ENCODE results near the gene TNK1. TPM values are rescaled to one million over a fixed set of nuclear protein-coding genes. Genes with fewer than 3 reads are reported as not detected.

TNK1 gene
- polyA plus RNA-seq, 1 donor from 2014 or later = 0.83 TPM

- H3K36me3 ChIP-seq (ENCODE audit: insufficient read depth, low read length) = peaks cover 7% of the 10 kb centered on the region
- no peaks in the 10 kb centered on the region for H3K9me2 ChIP-seq (ENCODE audit: insufficient read depth, low read length)
- no peak overlapping the region for H2AFZ ChIP-seq (ENCODE audit: low read depth, low read length)
- no peaks in the 10 kb centered on the region for H3K9me3 ChIP-seq (ENCODE audit: low read length)
- TF ChIP-seq EZH2 (IDR thresholded peaks at IDR 0.05; ENCODE audit: borderline replicate concordance, insufficient read depth, low read length, poor library complexity, severe bottlenecking) (no peak), TAF1 (IDR thresholded peaks at IDR 0.05; ENCODE audit: low read depth) (no peak), POLR2AphosphoS5 (IDR thresholded peaks at IDR 0.05) (no peak), CTCF (IDR thresholded peaks at IDR 0.05; ENCODE audit: poor library complexity, severe bottlenecking) (no peak), MXI1 (conservative IDR thresholded peaks at IDR 0.05; ENCODE audit: poor library complexity, severe bottlenecking) (no peak)
- TF ChIP-seq, protein P1, sequence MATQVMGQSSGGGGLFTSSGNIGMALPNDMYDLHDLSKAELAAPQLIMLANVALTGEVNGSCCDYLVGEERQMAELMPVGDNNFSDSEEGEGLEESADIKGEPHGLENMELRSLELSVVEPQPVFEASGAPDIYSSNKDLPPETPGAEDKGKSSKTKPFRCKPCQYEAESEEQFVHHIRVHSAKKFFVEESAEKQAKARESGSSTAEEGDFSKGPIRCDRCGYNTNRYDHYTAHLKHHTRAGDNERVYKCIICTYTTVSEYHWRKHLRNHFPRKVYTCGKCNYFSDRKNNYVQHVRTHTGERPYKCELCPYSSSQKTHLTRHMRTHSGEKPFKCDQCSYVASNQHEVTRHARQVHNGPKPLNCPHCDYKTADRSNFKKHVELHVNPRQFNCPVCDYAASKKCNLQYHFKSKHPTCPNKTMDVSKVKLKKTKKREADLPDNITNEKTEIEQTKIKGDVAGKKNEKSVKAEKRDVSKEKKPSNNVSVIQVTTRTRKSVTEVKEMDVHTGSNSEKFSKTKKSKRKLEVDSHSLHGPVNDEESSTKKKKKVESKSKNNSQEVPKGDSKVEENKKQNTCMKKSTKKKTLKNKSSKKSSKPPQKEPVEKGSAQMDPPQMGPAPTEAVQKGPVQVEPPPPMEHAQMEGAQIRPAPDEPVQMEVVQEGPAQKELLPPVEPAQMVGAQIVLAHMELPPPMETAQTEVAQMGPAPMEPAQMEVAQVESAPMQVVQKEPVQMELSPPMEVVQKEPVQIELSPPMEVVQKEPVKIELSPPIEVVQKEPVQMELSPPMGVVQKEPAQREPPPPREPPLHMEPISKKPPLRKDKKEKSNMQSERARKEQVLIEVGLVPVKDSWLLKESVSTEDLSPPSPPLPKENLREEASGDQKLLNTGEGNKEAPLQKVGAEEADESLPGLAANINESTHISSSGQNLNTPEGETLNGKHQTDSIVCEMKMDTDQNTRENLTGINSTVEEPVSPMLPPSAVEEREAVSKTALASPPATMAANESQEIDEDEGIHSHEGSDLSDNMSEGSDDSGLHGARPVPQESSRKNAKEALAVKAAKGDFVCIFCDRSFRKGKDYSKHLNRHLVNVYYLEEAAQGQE (IDR thresholded peaks at IDR 0.05; ENCODE audit: borderline replicate concordance) = no peak
- no peaks in the 10 kb centered on the region for H3K27me3 ChIP-seq (ENCODE audit: insufficient read depth, low read depth, low read length)
- H3K4me3 ChIP-seq (ENCODE audit: low read length) = no peak overlapping the region
- H3K79me2 ChIP-seq (replicated peaks; ENCODE audit: insufficient read depth, low read length) = no peaks in the 10 kb centered on the region
- no peak overlapping the region for H3K27ac ChIP-seq (ENCODE audit: low read length)
- no peaks in the 10 kb centered on the region for H4K20me1 ChIP-seq (ENCODE audit: insufficient read depth)
- H3K9ac ChIP-seq (ENCODE audit: low read length) = no peak overlapping the region
- no peaks in the 10 kb centered on the region for H3F3A ChIP-seq (ENCODE audit: insufficient read depth, low read length, poor library complexity, severe bottlenecking)
- no peak overlapping the region for H3K4me2 ChIP-seq (ENCODE audit: low read length)
Measured at GRCh38 chr17:7391307-7391706, 10.4 kb downstream of the TNK1 start.

- H2AFZ ChIP-seq (ENCODE audit: low read depth, low read length) = no peak overlapping the region
- H3K4me3 ChIP-seq (ENCODE audit: low read length) = peak overlapping the region; percentile 93
- peaks cover 7% of the 10 kb centered on the region for H3K36me3 ChIP-seq (ENCODE audit: insufficient read depth, low read length)
- H3K9me3 ChIP-seq (ENCODE audit: low read length) = no peaks in the 10 kb centered on the region
- H3K9me2 ChIP-seq (ENCODE audit: insufficient read depth, low read length) = no peaks in the 10 kb centered on the region
- peak overlapping the region; percentile 93 for H3K9ac ChIP-seq (ENCODE audit: low read length)
- no peaks in the 10 kb centered on the region for H3K27me3 ChIP-seq (ENCODE audit: insufficient read depth, low read depth, low read length)
- peak overlapping the region; percentile 58 for H3K27ac ChIP-seq (ENCODE audit: low read length)
- no peak for TF ChIP-seq RAD21 (conservative IDR thresholded peaks at IDR 0.05)
- no peak for TF ChIP-seq EP300 (conservative IDR thresholded peaks at IDR 0.05; ENCODE audit: poor library complexity, severe bottlenecking)
- TF ChIP-seq CTCF (IDR thresholded peaks at IDR 0.05; ENCODE audit: poor library complexity, severe bottlenecking) = no peak
- no peak for TF ChIP-seq EZH2 (IDR thresholded peaks at IDR 0.05; ENCODE audit: borderline replicate concordance, insufficient read depth, low read length, poor library complexity, severe bottlenecking)
- TF ChIP-seq, protein P1 (IDR thresholded peaks at IDR 0.05; ENCODE audit: borderline replicate concordance) = no peak
- TF ChIP-seq TAF1 (IDR thresholded peaks at IDR 0.05; ENCODE audit: low read depth) = no peak
- no peak for TF ChIP-seq MXI1 (conservative IDR thresholded peaks at IDR 0.05; ENCODE audit: poor library complexity, severe bottlenecking)
- TF ChIP-seq POLR2AphosphoS5 (IDR thresholded peaks at IDR 0.05) = no peak
- no peak for TF ChIP-seq SMC3 (conservative IDR thresholded peaks at IDR 0.05; ENCODE audit: poor library complexity)
- H3F3A ChIP-seq (ENCODE audit: insufficient read depth, low read length, poor library complexity, severe bottlenecking) = no peaks in the 10 kb centered on the region
- H3K4me2 ChIP-seq (ENCODE audit: low read length) = peak overlapping the region; percentile 80
- H3K79me2 ChIP-seq (replicated peaks; ENCODE audit: insufficient read depth, low read length) = no peaks in the 10 kb centered on the region
- no peaks in the 10 kb centered on the region for H4K20me1 ChIP-seq (ENCODE audit: insufficient read depth)
Measured at GRCh38 chr17:7392696-7393612, 12.1 kb downstream of the TNK1 start.

Measured in neural cell (in vitro differentiated cells).